Activated T-cell treated with anti-CD3 and anti-CD28 coated beads, Interleukin-2, amount 50 U/mL, for 24 hours (primary cell): ENCODE data around the gene RUNDC3A.
"Not testable (repeated sequence)": the region's sequence is repeated elsewhere in the genome, so short reads cannot be mapped to it uniquely, and the experiment has no call there.

Experiments
- DNase-seq: peaks from one replicate; pipeline ENCODE4 v3.0.0-alpha.2; 2020
- H3K27ac Mint-ChIP-seq: 2 replicates; pipeline ENCODE4 v1.8.0; 2020; ENCODE audit warnings: mild to moderate bottlenecking, mixed read lengths
- H3K27me3 Mint-ChIP-seq: 2 replicates; pipeline ENCODE4 v1.8.0; 2020; ENCODE audit warnings: mixed read lengths
- H3K36me3 Mint-ChIP-seq: 2 replicates; pipeline ENCODE4 v1.8.0; 2020; ENCODE audit warnings: low read depth, mixed read lengths
- H3K4me1 Mint-ChIP-seq: 2 replicates; pipeline ENCODE4 v1.8.0; 2020; ENCODE audit warnings: low read depth, mixed read lengths
- H3K4me3 Mint-ChIP-seq: 2 replicates; pipeline ENCODE4 v1.8.0; 2020; ENCODE audit warnings: mild to moderate bottlenecking, moderate library complexity, mixed read lengths
- H3K9me3 Mint-ChIP-seq: 2 replicates; pipeline ENCODE4 v1.8.0; 2020; ENCODE audit warnings: mixed read lengths

The RUNDC3A gene

DNA sequence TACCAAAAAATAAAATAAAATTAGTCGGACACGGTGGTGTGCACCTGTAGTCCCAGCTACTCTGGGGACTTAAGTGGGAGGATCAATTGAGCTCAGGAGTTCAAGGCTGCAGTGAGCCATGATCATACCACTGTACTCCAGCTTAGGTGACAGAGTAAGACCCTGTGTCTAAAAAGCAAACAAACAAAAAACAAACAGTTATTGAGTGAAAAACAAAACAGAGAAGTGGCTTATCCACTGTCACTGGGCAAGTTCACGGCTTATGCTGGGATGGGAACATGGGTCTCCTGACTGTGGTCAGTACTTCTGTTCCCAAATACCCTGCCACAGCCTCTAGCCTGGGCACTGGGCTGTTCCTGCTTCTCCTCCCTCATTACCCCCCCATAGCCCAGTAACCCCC lies 27.2 kb downstream of the RUNDC3A start:
- Mint-ChIP-seq H3K4me1 (peaks cover 10% of the 10 kb centered on the region), H3K9me3 (no peaks in the 10 kb centered on the region), H3K36me3 (no peaks in the 10 kb centered on the region), H3K4me3 (no peak overlapping the region), H3K27me3 (no peaks in the 10 kb centered on the region), H3K27ac (no peak overlapping the region)
- DNase-seq: no peak

DNA sequence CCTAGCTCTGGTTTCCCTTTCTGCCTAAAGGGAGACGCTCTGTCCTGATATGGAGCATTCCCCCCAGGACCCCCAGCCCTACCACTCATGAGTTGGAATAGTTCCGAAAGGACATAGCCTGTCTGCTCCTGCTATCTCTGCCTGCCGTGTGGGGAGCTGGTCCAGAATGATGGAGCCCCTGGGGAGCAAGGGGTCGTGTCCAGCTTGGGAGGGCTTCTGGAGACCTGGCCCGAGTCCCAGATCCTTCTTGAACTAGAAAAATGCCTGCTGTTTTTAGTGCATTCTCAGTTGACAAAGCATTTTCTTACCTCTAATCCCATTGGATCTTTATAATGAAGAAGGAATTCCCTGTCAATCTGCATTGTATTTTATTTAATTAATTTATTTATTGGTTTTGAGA lies 27.6 kb downstream of the RUNDC3A start:
- peaks cover 9% of the 10 kb centered on the region for H3K4me1 Mint-ChIP-seq
- no peaks in the 10 kb centered on the region for H3K9me3 Mint-ChIP-seq
- no peaks in the 10 kb centered on the region for H3K36me3 Mint-ChIP-seq
- no peaks in the 10 kb centered on the region for H3K27me3 Mint-ChIP-seq
- DNase-seq: no peak
- no peak overlapping the region for H3K27ac Mint-ChIP-seq
- no peak overlapping the region for H3K4me3 Mint-ChIP-seq

DNA sequence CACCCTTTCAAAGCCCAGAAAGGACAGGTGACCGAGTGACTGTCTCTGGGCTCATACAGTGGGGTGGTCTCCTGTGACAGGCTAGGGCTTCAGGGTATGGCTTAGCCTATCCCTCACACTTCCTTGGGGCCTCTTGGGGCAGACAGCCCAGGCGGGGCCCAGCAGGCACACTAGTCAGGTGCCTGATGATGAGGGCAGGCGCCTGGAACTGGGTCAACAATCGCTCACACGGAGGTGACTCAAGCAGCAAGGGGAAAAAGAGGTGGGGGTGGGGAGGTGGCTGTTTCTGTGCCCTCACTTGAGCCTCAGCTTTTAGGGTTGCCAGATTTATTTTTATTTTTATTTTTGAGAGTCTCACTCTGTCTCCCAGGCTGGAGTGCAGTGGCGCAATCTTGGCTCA lies 30.3 kb downstream of the RUNDC3A start:
- H3K9me3 Mint-ChIP-seq: no peaks in the 10 kb centered on the region
- no peak overlapping the region for H3K27ac Mint-ChIP-seq
- no peak overlapping the region for H3K4me3 Mint-ChIP-seq
- DNase-seq: no peak
- no peaks in the 10 kb centered on the region for H3K27me3 Mint-ChIP-seq
- H3K36me3 Mint-ChIP-seq: no peaks in the 10 kb centered on the region
- H3K4me1 Mint-ChIP-seq: peaks cover 4% of the 10 kb centered on the region

DNA sequence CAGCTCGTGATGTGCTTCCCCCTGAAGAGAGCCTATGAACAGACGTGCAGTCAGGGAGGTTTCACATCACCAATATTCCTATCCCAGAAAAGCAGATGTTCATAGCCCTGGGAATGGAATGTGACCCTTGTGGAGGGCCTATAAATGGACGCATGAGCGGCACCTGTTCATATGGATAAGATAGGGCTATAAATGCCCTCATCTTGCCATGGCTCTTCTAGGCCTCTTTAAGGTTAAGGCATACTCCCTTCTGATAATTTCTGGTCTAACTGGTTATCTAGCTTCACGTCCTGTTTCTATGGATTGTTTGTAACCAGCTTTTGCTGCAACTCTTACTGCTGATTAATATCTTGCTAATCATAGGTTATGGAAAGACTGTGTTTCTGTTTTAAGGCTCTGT lies 32.2 kb downstream of the RUNDC3A start:
- not testable (repeated sequence) for H3K9me3 Mint-ChIP-seq, H3K4me3 Mint-ChIP-seq, DNase-seq, H3K27me3 Mint-ChIP-seq, H3K36me3 Mint-ChIP-seq, H3K27ac Mint-ChIP-seq
- H3K4me1 Mint-ChIP-seq: peaks cover 11% of the 10 kb centered on the region

DNA sequence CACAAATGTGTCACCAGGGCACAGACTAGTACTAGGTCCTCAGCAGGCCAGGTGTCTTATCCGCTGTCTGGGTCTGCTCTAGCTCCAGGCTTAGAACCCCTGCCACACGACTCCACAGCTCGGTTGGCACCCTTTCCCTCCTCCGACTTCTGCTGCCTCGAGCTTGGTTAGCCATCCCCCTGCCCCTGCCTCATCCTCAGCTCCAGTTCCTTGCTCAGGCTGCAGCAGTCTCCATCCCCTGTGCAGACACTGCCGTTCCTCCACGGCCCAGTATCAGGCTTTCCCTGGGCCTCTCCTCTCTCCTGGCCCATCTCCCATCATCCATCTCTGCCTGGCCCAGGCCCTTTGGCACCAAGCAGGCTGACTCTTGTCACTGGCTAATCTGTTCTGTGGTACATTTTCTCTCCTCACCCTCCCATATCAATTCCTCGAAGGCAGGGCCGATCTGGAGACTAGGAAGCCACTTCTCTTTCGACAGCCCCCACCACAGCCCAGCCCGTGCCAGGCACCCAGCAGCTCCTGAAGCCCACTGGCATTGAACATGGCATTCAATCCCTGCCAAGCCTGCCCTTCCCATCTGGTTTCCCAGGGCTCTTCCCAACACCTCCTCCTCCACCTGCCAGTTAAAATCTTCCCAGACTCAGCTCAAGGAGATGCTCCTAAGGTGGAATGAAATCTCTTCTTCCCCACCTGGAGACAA lies 35.3 kb downstream of the RUNDC3A start:
- Mint-ChIP-seq H3K27ac (no peak overlapping the region), H3K27me3 (no peaks in the 10 kb centered on the region), H3K36me3 (peaks cover 4% of the 10 kb centered on the region), H3K9me3 (no peaks in the 10 kb centered on the region), H3K4me3 (no peak overlapping the region), H3K4me1 (peaks cover 23% of the 10 kb centered on the region)
- DNase-seq: no peak

DNA sequence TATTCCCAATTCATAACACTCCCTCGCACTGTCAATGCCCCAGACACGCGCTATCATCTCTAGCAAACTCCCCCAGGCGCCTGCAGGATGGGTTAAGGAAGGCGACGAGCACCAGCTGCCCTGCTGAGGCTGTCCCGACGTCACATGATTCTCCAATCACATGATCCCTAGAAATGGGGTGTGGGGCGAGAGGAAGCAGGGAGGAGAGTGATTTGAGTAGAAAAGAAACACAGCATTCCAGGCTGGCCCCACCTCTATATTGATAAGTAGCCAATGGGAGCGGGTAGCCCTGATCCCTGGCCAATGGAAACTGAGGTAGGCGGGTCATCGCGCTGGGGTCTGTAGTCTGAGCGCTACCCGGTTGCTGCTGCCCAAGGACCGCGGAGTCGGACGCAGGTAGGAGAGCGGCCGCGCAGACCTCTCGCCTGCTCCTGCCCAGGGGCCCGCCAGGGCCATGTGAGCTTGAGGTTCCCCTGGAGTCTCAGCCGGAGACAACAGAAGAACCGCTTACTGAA lies 36.6 kb downstream of the RUNDC3A start, which contains the start of gene GRN:
GRN (plus strand) TSS at position 364 of the 515 bp plus-strand sequence. CDS start 3,863 bp downstream, outside the sequence.
- peak; percentile 86 for DNase-seq
- Mint-ChIP-seq H3K9me3 (no peaks in the 10 kb centered on the region), H3K27me3 (no peaks in the 10 kb centered on the region), H3K36me3 (peaks cover 4% of the 10 kb centered on the region), H3K4me3 (peak within 1 kb of the TSS; percentile 88), H3K4me1 (peaks cover 23% of the 10 kb centered on the region), H3K27ac (peak within 1 kb of the TSS; percentile 85)

DNA sequence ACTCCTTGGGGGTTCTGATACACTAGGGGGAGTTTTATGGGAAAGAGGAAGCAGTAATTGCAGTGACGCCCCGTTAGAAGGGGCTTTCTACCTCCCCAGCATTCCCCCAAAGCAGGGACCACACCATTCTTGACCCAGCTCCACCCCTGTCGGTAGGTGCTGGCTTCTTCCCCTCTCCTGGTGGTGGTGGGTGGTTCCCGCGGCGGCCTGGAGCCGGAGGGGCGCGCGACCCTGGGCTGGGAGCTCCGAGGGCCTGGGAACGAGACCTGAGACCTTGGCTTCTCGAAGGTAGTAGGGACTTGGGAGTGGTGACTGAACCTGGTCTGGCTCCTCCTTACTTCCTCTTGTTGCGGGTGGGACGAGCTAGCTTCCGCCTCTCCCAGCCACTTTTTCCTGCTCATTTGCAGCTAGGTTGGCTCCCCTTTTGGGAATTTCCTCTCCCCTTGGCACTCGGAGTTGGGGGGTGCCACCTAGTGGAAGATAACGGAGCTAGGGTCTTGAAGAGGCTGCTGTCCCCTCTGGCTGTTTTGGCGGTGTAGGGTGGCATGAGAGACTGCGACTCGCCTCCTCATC lies 37.1 kb downstream of the RUNDC3A start:
- Mint-ChIP-seq H3K4me1 (peaks cover 23% of the 10 kb centered on the region), H3K9me3 (no peaks in the 10 kb centered on the region)

DNA sequence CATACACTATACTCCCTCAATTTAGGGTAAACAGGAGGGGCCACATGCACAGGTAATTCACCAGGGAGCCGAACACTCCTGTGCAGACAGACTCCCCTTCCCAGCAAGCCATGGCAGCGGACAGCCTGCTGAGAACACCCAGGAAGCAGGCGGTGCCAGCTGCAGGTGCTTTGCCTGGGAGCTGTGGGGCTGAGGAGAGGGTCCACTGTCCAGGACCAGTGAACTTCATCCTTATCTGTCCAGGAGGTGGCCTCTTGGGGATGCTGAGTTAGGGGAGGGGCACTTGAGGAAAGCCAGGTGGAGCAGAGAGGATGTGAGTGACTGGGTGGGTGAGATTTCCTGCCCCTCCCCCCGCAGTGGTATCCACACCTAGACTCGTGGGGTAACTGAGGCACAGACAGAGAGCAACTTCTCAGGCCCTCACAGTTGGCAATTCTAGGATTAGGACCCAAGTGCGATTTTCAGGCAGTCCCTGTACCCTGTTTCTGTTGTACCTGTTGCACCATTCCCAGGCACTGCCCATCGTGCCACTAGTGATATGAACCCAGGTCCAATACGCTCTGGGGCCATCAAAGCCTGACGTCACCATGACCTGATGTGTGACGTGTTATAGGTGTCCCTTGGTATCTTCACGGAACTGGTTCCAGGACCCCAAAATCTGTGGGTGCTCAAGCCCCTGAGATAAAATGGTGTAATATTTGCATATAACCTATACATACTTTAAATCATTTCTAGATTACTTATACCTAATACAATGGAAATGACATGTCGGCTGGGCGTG lies 37.9 kb downstream of the RUNDC3A start:
- H3K4me3 Mint-ChIP-seq: peak overlapping the region; percentile 88
- no peaks in the 10 kb centered on the region for H3K9me3 Mint-ChIP-seq
- H3K27me3 Mint-ChIP-seq: no peaks in the 10 kb centered on the region
- no peak overlapping the region for H3K27ac Mint-ChIP-seq
- H3K36me3 Mint-ChIP-seq: peaks cover 4% of the 10 kb centered on the region
- H3K4me1 Mint-ChIP-seq: peaks cover 23% of the 10 kb centered on the region
- no peak for DNase-seq

More for the DNA sequence above, 37.1 kb downstream of the RUNDC3A start:
- H3K27ac Mint-ChIP-seq: peak overlapping the region; percentile 85
- peak; percentile 65 for DNase-seq
- H3K36me3 Mint-ChIP-seq: peaks cover 4% of the 10 kb centered on the region
- no peaks in the 10 kb centered on the region for H3K27me3 Mint-ChIP-seq
- peak overlapping the region; percentile 88 for H3K4me3 Mint-ChIP-seq

DNA sequence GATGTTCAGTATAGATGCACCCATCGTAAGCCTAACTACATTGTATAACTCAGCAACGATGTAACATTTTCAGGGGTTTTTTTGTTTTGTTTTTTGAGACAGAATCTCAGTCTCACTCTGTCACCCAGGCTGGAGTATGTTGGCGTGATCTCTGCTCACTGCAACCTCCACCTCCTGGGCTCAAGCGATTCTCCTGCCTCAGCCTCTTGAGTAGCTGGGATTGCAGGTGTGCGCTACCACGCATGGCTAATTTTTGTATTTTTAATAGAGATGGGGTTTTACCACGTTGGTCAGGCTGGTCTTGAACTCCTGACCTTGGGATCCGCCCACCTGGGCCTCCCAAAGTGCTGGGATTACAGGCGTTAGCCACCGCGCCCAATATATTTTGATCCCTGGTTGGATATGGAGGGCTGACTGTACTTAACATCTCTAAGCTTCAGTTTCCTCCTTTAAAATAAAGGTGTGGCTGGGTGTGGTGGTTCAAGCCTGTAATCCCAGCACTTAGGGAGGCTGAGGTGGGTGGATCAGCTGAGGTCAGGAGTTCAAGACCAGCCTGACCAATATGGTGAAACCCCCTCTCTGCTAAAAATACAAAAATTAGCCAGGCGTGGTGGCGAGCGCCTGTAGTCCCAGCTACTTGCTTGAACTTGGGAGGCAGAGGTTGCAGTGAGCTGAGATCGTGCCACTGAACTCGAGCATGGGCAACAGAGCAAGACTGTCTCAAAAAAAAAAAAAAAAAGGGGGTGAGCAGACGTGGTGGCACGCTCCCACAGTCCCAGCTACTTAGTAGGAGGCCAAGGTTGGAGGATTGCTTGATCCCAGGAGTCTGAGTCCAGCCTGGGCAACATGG lies 39.0 kb downstream of the RUNDC3A start:
- not testable (repeated sequence) for H3K27me3 Mint-ChIP-seq, H3K4me3 Mint-ChIP-seq, H3K9me3 Mint-ChIP-seq, DNase-seq
- Mint-ChIP-seq H3K4me1 (peaks cover 23% of the 10 kb centered on the region), H3K36me3 (peaks cover 12% of the 10 kb centered on the region), H3K27ac (peak overlapping the region; percentile 50)

DNA sequence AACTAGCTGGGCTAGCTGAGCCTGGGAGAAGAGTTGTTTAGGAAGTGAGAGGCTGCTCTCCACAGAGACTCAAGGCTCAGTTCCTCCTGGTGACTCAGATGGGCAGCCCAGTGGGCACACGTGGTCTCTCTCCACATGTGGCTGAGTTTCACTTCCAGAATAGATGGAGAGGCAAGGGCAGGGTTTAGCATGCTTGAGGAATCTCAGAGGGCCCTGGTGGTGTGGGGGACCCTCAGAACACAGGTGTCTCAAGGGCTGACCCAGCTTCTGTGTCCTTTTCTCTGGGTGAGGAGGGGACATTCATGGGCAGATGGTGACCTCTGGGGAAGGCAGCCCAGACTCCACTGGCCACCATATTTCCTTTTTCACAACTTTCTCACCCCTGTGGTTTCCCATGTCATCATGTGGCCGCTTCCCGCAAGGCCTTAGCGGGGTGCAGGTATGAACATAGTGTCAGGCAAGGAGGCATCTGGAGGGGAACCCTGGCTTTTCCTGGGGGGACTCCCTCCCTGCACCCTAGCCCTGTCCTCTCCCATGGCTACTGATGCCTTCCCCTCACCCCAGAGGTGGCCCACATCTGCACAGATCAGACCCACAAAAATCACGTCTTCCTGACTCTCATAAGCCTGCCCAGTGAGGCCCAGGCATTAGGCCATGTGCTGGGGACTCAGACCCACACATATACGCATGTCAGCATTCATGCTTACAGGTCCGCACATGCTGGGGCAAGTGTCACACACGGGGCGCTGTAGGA lies 40.0 kb downstream of the RUNDC3A start:
- no peaks in the 10 kb centered on the region for H3K27me3 Mint-ChIP-seq
- no peak for DNase-seq
- H3K4me3 Mint-ChIP-seq: no peak overlapping the region
- peak overlapping the region; percentile 51 for H3K27ac Mint-ChIP-seq
- no peaks in the 10 kb centered on the region for H3K9me3 Mint-ChIP-seq
- peaks cover 17% of the 10 kb centered on the region for H3K36me3 Mint-ChIP-seq
- peaks cover 27% of the 10 kb centered on the region for H3K4me1 Mint-ChIP-seq

DNA sequence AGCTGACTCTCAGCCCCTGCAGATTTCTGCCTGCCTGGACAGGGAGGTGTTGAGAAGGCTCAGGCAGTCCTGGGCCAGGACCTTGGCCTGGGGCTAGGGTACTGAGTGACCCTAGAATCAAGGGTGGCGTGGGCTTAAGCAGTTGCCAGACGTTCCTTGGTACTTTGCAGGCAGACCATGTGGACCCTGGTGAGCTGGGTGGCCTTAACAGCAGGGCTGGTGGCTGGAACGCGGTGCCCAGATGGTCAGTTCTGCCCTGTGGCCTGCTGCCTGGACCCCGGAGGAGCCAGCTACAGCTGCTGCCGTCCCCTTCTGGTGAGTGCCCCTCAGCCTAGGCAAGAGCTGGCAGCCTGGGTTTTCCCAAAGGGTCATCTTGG lies 40.6 kb downstream of the RUNDC3A start:
- peaks cover 17% of the 10 kb centered on the region for H3K36me3 Mint-ChIP-seq
- DNase-seq: no peak
- H3K27me3 Mint-ChIP-seq: no peaks in the 10 kb centered on the region
- H3K4me3 Mint-ChIP-seq: no peak overlapping the region
- H3K9me3 Mint-ChIP-seq: no peaks in the 10 kb centered on the region
- H3K27ac Mint-ChIP-seq: no peak overlapping the region
- peaks cover 27% of the 10 kb centered on the region for H3K4me1 Mint-ChIP-seq

DNA sequence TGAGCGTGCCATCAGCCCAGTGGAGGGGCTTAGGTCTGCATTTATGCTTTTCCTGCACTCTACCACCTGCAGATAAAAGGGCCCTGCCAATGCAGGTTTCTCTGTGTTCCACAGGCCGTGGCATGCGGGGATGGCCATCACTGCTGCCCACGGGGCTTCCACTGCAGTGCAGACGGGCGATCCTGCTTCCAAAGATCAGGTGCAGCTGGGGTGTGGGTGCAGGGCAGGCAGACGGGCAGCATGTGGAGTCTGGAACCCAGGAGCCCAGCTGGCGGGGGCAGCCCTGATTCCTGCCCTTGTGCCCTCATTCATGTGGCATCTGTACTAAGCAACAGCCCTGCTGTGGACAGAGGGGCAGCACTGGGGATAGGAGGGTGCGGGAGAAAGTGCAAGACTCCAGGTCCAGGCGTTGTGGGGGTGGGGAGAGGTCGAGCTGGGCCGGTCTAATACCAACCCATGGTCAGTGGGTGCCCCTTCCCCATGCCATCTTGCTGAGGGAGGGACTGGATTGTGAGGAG lies 41.2 kb downstream of the RUNDC3A start:
- peaks cover 27% of the 10 kb centered on the region for H3K4me1 Mint-ChIP-seq

DNA sequence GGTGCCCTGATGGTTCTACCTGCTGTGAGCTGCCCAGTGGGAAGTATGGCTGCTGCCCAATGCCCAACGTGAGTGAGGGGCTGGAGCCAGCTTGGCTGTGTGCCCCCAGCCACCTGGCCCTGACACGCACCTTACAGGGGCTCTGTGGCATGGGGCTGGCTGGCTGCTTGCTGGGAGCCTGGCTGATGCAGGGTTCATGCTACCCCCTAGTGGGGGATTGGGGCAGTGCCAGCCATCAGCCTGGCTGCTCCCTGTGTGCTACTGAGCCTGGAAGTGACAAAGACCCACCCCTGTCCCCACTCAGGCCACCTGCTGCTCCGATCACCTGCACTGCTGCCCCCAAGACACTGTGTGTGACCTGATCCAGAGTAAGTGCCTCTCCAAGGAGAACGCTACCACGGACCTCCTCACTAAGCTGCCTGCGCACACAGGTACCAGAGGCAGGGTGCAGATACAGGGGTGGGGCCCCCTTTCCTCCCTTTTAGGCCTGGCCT lies 42.4 kb downstream of the RUNDC3A start:
- peaks cover 5% of the 10 kb centered on the region for H3K27me3 Mint-ChIP-seq
- H3K4me3 Mint-ChIP-seq: no peak overlapping the region
- no peaks in the 10 kb centered on the region for H3K9me3 Mint-ChIP-seq
- peak; percentile 84 for DNase-seq
- H3K36me3 Mint-ChIP-seq: peaks cover 13% of the 10 kb centered on the region
- H3K27ac Mint-ChIP-seq: no peak overlapping the region
- H3K4me1 Mint-ChIP-seq: peaks cover 18% of the 10 kb centered on the region

More for the DNA sequence above, 41.2 kb downstream of the RUNDC3A start:
- peaks cover 17% of the 10 kb centered on the region for H3K36me3 Mint-ChIP-seq
- no peaks in the 10 kb centered on the region for H3K27me3 Mint-ChIP-seq
- H3K4me3 Mint-ChIP-seq: no peak overlapping the region
- no peaks in the 10 kb centered on the region for H3K9me3 Mint-ChIP-seq
- no peak for DNase-seq
- H3K27ac Mint-ChIP-seq: no peak overlapping the region
